WTC11 (cell line): ENCODE results near the gene SETD1A. TPM values are rescaled to one million over a fixed set of nuclear protein-coding genes. Genes with fewer than 3 reads are reported as not detected.

ENCODE experiments used
- ATF6 ChIP-seq: sonication (generic); formaldehyde crosslinking; IDR thresholded peaks from 2 replicates; pipeline ENCODE4 v1.8.1; 2023; ENCODE audit warnings: mild to moderate bottlenecking, missing genetic modification reagents
- ELF4 ChIP-seq: sonication (generic); formaldehyde crosslinking; IDR thresholded peaks from 2 replicates; pipeline ENCODE4 v1.8.1; 2022; ENCODE audit warnings: low read depth, mild to moderate bottlenecking, moderate library complexity, missing genetic modification reagents
- EMX1 ChIP-seq: fragments of 250-450 bp; sonication (Bioruptor Pico); IDR thresholded peaks from 2 replicates; pipeline ENCODE4 v1.8.0; 2021; ENCODE audit warnings: mild to moderate bottlenecking
- FOXJ3 ChIP-seq: sonication (generic); formaldehyde crosslinking; IDR thresholded peaks from 2 replicates; pipeline ENCODE4 v1.9.0; 2021; ENCODE audit warnings: missing genetic modification reagents, mild to moderate bottlenecking, borderline replicate concordance
- KAT7 ChIP-seq: sonication (generic); formaldehyde crosslinking; IDR thresholded peaks from 2 replicates; pipeline ENCODE4 v1.8.1; 2023; ENCODE audit warnings: missing genetic modification reagents, mild to moderate bottlenecking, borderline replicate concordance
- SP1 ChIP-seq: sonication (generic); formaldehyde crosslinking; conservative IDR thresholded peaks from 2 replicates; pipeline ENCODE4 v1.8.1; 2022; ENCODE audit warnings: missing genetic modification reagents
- STAT6 ChIP-seq: sonication (generic); formaldehyde crosslinking; conservative IDR thresholded peaks from 2 replicates; pipeline ENCODE4 v1.8.1; 2023; ENCODE audit warnings: mild to moderate bottlenecking, low read depth, missing genetic modification reagents, moderate library complexity
- TCF7 ChIP-seq: sonication (generic); formaldehyde crosslinking; IDR thresholded peaks from 2 replicates; pipeline ENCODE4 v1.8.0; 2022; ENCODE audit warnings: mild to moderate bottlenecking, low read depth, missing genetic modification reagents, moderate library complexity
- ZNF121 ChIP-seq: sonication (generic); formaldehyde crosslinking; IDR thresholded peaks from 2 replicates; pipeline ENCODE4 v1.8.0; 2023; ENCODE audit warnings: missing genetic modification reagents
- ZNF232 ChIP-seq: sonication (generic); formaldehyde crosslinking; IDR thresholded peaks from 2 replicates; pipeline ENCODE4 v1.8.0; 2022; ENCODE audit warnings: mild to moderate bottlenecking, missing genetic modification reagents
- ZNF416 ChIP-seq: fragments of 250-450 bp; sonication (Bioruptor Pico); IDR thresholded peaks from 2 replicates; pipeline ENCODE4 v1.9.0; 2021; ENCODE audit warnings: mild to moderate bottlenecking, inconsistent platforms
- total RNA-seq: library from RNA; stranded (reverse); gene quantifications from 3 replicates; pipeline ENCODE4 v1.2.3, GENCODE V29; 2021
- TF ChIP-seq, protein P1 (sequence below): sonication (generic); formaldehyde crosslinking; IDR thresholded peaks from 2 replicates; pipeline ENCODE4 v1.8.0; 2023; ENCODE audit warnings: missing genetic modification reagents
- TF ChIP-seq, protein P2 (sequence below): sonication (generic); formaldehyde crosslinking; IDR thresholded peaks from 2 replicates; pipeline ENCODE4 v1.8.1; 2023; ENCODE audit warnings: mild to moderate bottlenecking, missing genetic modification reagents
- TF ChIP-seq, protein P3 (sequence below): sonication (generic); formaldehyde crosslinking; IDR thresholded peaks from 2 replicates; pipeline ENCODE4 v1.8.0; 2022; ENCODE audit warnings: mild to moderate bottlenecking, missing genetic modification reagents
- TF ChIP-seq, protein P4 (sequence below): sonication (generic); formaldehyde crosslinking; IDR thresholded peaks from 2 replicates; pipeline ENCODE4 v1.8.1; 2022; ENCODE audit warnings: mild to moderate bottlenecking, missing genetic modification reagents, moderate library complexity, borderline replicate concordance
- TF ChIP-seq, protein P5 (sequence below): sonication (generic); formaldehyde crosslinking; IDR thresholded peaks from 2 replicates; pipeline ENCODE4 v1.8.0; 2023; ENCODE audit warnings: mild to moderate bottlenecking, missing genetic modification reagents
- TF ChIP-seq, protein P6 (sequence below): sonication (generic); formaldehyde crosslinking; IDR thresholded peaks from 2 replicates; pipeline ENCODE4 v1.8.0; 2023; ENCODE audit warnings: missing genetic modification reagents, mild to moderate bottlenecking, borderline replicate concordance
- TF ChIP-seq, protein P7 (sequence below): sonication (generic); formaldehyde crosslinking; IDR thresholded peaks from 2 replicates; pipeline ENCODE4 v1.8.0; 2022; ENCODE audit warnings: mild to moderate bottlenecking, missing genetic modification reagents

SETD1A gene
- total RNA-seq, 1 experiment from 2014 or later: 31.1 TPM

DNA sequence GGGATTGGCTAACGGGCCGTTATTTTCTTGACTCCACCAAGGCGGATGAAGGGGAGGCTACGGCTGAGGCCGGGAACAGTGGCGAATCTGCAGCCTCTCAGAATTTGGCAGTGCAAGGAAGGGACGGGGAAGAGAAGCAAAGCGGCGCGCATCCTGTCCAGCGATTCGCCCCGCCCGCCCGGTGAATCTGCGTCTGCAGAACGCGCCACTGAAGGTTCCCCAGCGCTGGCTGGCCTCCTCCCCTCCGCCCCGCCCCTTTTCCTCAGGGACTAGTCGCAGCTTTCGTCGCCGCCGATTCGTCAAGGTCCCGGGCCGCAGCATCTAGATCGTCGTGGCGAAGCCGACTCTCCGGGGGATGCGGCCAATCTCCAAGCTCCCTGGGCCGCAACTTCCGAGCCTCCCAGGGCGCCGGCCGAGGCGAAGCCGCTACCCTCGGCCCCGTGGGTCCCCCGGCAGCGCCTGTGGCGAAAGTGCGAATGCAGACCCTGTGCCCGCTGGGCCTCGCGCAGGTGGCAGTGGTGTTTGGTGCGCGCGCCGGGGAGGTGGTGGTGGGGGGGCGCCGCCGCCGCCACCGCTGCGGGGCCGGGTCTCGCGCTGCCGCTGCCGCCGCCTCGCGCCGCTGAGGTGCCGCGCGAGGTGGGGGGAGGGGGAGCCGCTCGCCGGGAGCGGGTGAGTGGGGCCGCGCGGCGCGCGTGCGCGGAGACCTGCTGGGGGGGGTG is at the start of gene SETD1A (continued):
- TF ChIP-seq, protein P1, sequence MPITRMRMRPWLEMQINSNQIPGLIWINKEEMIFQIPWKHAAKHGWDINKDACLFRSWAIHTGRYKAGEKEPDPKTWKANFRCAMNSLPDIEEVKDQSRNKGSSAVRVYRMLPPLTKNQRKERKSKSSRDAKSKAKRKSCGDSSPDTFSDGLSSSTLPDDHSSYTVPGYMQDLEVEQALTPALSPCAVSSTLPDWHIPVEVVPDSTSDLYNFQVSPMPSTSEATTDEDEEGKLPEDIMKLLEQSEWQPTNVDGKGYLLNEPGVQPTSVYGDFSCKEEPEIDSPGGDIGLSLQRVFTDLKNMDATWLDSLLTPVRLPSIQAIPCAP (CRISPR knock-in tag): no peak; the same call in 1 of the 2 replicates
- TF ChIP-seq ELF4 (CRISPR knock-in tag) (no peak), ATF6 (no peak), FOXJ3 (CRISPR knock-in tag) (no peak), EMX1 (CRISPR knock-in tag) (no peak), KAT7 (CRISPR knock-in tag) (no peak), ZNF121 (no peak), ZNF416 (CRISPR knock-in tag) (0 out of 2 replicates have a peak, but pooled peaks have one; percentile 34), SP1 (CRISPR knock-in tag) (peak; percentile 99), STAT6 (CRISPR knock-in tag) (no peak), ZNF232 (CRISPR knock-in tag) (no peak), TCF7 (no peak)
- TF ChIP-seq, protein P2, sequence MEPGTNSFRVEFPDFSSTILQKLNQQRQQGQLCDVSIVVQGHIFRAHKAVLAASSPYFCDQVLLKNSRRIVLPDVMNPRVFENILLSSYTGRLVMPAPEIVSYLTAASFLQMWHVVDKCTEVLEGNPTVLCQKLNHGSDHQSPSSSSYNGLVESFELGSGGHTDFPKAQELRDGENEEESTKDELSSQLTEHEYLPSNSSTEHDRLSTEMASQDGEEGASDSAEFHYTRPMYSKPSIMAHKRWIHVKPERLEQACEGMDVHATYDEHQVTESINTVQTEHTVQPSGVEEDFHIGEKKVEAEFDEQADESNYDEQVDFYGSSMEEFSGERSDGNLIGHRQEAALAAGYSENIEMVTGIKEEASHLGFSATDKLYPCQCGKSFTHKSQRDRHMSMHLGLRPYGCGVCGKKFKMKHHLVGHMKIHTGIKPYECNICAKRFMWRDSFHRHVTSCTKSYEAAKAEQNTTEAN (CRISPR knock-in tag): peak; percentile 28; the same call in 1 of the 2 replicates
- TF ChIP-seq, protein P3, sequence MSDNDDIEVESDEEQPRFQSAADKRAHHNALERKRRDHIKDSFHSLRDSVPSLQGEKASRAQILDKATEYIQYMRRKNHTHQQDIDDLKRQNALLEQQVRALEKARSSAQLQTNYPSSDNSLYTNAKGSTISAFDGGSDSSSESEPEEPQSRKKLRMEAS: peak; percentile 64
- TF ChIP-seq, protein P4, sequence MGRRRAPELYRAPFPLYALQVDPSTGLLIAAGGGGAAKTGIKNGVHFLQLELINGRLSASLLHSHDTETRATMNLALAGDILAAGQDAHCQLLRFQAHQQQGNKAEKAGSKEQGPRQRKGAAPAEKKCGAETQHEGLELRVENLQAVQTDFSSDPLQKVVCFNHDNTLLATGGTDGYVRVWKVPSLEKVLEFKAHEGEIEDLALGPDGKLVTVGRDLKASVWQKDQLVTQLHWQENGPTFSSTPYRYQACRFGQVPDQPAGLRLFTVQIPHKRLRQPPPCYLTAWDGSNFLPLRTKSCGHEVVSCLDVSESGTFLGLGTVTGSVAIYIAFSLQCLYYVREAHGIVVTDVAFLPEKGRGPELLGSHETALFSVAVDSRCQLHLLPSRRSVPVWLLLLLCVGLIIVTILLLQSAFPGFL (CRISPR knock-in tag): no peak
- TF ChIP-seq, protein P5, sequence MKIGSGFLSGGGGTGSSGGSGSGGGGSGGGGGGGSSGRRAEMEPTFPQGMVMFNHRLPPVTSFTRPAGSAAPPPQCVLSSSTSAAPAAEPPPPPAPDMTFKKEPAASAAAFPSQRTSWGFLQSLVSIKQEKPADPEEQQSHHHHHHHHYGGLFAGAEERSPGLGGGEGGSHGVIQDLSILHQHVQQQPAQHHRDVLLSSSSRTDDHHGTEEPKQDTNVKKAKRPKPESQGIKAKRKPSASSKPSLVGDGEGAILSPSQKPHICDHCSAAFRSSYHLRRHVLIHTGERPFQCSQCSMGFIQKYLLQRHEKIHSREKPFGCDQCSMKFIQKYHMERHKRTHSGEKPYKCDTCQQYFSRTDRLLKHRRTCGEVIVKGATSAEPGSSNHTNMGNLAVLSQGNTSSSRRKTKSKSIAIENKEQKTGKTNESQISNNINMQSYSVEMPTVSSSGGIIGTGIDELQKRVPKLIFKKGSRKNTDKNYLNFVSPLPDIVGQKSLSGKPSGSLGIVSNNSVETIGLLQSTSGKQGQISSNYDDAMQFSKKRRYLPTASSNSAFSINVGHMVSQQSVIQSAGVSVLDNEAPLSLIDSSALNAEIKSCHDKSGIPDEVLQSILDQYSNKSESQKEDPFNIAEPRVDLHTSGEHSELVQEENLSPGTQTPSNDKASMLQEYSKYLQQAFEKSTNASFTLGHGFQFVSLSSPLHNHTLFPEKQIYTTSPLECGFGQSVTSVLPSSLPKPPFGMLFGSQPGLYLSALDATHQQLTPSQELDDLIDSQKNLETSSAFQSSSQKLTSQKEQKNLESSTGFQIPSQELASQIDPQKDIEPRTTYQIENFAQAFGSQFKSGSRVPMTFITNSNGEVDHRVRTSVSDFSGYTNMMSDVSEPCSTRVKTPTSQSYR (CRISPR knock-in tag): no peak
- TF ChIP-seq, protein P6, sequence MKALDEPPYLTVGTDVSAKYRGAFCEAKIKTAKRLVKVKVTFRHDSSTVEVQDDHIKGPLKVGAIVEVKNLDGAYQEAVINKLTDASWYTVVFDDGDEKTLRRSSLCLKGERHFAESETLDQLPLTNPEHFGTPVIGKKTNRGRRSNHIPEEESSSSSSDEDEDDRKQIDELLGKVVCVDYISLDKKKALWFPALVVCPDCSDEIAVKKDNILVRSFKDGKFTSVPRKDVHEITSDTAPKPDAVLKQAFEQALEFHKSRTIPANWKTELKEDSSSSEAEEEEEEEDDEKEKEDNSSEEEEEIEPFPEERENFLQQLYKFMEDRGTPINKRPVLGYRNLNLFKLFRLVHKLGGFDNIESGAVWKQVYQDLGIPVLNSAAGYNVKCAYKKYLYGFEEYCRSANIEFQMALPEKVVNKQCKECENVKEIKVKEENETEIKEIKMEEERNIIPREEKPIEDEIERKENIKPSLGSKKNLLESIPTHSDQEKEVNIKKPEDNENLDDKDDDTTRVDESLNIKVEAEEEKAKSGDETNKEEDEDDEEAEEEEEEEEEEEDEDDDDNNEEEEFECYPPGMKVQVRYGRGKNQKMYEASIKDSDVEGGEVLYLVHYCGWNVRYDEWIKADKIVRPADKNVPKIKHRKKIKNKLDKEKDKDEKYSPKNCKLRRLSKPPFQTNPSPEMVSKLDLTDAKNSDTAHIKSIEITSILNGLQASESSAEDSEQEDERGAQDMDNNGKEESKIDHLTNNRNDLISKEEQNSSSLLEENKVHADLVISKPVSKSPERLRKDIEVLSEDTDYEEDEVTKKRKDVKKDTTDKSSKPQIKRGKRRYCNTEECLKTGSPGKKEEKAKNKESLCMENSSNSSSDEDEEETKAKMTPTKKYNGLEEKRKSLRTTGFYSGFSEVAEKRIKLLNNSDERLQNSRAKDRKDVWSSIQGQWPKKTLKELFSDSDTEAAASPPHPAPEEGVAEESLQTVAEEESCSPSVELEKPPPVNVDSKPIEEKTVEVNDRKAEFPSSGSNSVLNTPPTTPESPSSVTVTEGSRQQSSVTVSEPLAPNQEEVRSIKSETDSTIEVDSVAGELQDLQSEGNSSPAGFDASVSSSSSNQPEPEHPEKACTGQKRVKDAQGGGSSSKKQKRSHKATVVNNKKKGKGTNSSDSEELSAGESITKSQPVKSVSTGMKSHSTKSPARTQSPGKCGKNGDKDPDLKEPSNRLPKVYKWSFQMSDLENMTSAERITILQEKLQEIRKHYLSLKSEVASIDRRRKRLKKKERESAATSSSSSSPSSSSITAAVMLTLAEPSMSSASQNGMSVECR (CRISPR knock-in tag): peak; percentile 62; the same call in 1 of the 2 replicates
- TF ChIP-seq, protein P7, sequence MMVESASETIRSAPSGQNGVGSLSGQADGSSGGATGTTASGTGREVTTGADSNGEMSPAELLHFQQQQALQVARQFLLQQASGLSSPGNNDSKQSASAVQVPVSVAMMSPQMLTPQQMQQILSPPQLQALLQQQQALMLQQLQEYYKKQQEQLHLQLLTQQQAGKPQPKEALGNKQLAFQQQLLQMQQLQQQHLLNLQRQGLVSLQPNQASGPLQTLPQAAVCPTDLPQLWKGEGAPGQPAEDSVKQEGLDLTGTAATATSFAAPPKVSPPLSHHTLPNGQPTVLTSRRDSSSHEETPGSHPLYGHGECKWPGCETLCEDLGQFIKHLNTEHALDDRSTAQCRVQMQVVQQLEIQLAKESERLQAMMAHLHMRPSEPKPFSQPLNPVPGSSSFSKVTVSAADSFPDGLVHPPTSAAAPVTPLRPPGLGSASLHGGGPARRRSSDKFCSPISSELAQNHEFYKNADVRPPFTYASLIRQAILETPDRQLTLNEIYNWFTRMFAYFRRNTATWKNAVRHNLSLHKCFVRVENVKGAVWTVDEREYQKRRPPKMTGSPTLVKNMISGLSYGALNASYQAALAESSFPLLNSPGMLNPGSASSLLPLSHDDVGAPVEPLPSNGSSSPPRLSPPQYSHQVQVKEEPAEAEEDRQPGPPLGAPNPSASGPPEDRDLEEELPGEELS (CRISPR knock-in tag): peak; percentile 15; the same call in 1 of the 2 replicates
